Vagina (tissue), 2 donors: ENCODE data around the gene PLCB1. TPM values are rescaled to one million over a fixed set of nuclear protein-coding genes. Genes with fewer than 3 reads are reported as not detected.

ENCODE experiments used
- DNase-seq, 2 donors: peaks; one replicate each; pipeline ENCODE4 v3.0.0-alpha.2; 2017; ENCODE audit errors: extremely low spot score in 2 of 2
- H3K27ac ChIP-seq: fragments of 200-600 bp; sonication (generic); one replicate; pipeline ENCODE4 v1.5.1; 2019
- H3K27me3 ChIP-seq: fragments of 200-600 bp; sonication (generic); one replicate; pipeline ENCODE4 v1.5.1; 2019
- H3K36me3 ChIP-seq, 2 donors: fragments of 200-600 bp; sonication (generic); one replicate each; pipeline ENCODE4 v1.5.1; 2017 to 2019
- H3K4me1 ChIP-seq: fragments of 200-600 bp; sonication (generic); one replicate; pipeline ENCODE4 v1.5.1; 2019
- H3K4me3 ChIP-seq, 2 donors: fragments of 200-600 bp; sonication (generic); 1 replicate in 1 of 2; 2 replicates in 1 of 2; pipeline ENCODE4 v1.5.1; 2016 to 2019
- H3K9me3 ChIP-seq: fragments of 200-600 bp; sonication (generic); one replicate; pipeline ENCODE4 v1.5.1; 2019
- POLR2A ChIP-seq, 2 donors: fragments of 450-650 bp; IDR thresholded peaks; one replicate each; pipeline ENCODE4 v1.6.1; 2017; ENCODE audit warnings: antibody characterized with exemption in 2 of 2, mild to moderate bottlenecking in 2 of 2, moderate library complexity in 2 of 2
- POLR2AphosphoS5 ChIP-seq, 2 donors: sonication (generic); formaldehyde crosslinking; IDR thresholded peaks; one replicate each; pipeline ENCODE4 v1.9.0; 2017; ENCODE audit warnings: antibody characterized with exemption in 2 of 2, mild to moderate bottlenecking in 2 of 2, low read depth in 1 of 2; ENCODE audit not compliant: insufficient read depth in 1 of 2
- intact Hi-C: fragments of 100-400 bp; cut with DNase I; formaldehyde crosslinking; loops from one replicate; pipeline ENCODE4 v1.15.1; 2023
- total RNA-seq: library from RNA; depleted of rRNA; stranded (reverse); fragments of >200 nt; gene quantifications from one replicate; pipeline ENCODE4 v1.2.3, GENCODE V29; 2016
- TF ChIP-seq, protein P1 (sequence below), 3 experiments: fragments of 450-650 bp in 2 of 3; fragments of 200-600 bp in 1 of 3; sonication (generic) in 1 of 3; IDR thresholded peaks; one replicate each; pipeline ENCODE4 v1.5.1; 2017 to 2019; ENCODE audit warnings: antibody characterized with exemption in 3 of 3, mild to moderate bottlenecking in 2 of 3, moderate library complexity in 2 of 3

The PLCB1 gene
- total RNA-seq, 1 donor from 2014 or later, result 32.4 TPM

DNA sequence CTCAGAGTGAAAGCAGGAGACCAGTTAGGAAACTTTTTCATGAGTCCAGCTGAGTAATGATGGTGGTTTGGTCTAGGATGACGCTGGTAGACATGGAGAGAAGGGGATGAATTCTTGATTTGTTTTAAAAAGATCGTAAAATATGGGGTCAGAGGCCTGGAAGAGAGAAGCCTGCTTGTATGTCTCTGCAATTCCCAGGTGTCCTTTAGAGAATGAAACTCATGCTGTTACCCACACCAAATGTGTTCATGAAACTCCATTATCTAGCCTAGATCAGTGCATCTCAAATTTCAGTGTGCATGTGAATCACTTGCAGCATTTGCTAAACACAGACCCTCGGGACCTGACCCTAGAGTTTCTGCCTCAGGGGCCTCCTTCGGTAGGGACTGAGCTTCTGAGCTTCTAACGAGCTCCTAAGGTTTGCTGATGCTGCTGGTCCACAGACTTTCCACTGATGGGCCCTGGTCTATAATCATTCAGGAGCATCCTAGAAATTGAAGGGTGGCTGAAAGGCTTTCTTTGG is 634.9 kb downstream of the PLCB1 start:
- TF ChIP-seq, protein P1, sequence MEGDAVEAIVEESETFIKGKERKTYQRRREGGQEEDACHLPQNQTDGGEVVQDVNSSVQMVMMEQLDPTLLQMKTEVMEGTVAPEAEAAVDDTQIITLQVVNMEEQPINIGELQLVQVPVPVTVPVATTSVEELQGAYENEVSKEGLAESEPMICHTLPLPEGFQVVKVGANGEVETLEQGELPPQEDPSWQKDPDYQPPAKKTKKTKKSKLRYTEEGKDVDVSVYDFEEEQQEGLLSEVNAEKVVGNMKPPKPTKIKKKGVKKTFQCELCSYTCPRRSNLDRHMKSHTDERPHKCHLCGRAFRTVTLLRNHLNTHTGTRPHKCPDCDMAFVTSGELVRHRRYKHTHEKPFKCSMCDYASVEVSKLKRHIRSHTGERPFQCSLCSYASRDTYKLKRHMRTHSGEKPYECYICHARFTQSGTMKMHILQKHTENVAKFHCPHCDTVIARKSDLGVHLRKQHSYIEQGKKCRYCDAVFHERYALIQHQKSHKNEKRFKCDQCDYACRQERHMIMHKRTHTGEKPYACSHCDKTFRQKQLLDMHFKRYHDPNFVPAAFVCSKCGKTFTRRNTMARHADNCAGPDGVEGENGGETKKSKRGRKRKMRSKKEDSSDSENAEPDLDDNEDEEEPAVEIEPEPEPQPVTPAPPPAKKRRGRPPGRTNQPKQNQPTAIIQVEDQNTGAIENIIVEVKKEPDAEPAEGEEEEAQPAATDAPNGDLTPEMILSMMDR (IDR thresholded peaks at IDR 0.05), result no peak
- TF ChIP-seq POLR2A (IDR thresholded peaks at IDR 0.05), result no peak
- TF ChIP-seq POLR2AphosphoS5 (IDR thresholded peaks at IDR 0.05; ENCODE audit: insufficient read depth in 1 of 2, low read depth in 1 of 2), result no peak
- no peaks in the 10 kb centered on the region for H3K9me3 ChIP-seq
- H3K27ac ChIP-seq, result no peak overlapping the region
- intact Hi-C loops, result no loop called here
- H3K4me1 ChIP-seq, result no peaks in the 10 kb centered on the region
- no peak for DNase-seq
- no peaks in the 10 kb centered on the region for H3K36me3 ChIP-seq
- H3K4me3 ChIP-seq, result no peak overlapping the region
- H3K27me3 ChIP-seq, result no peaks in the 10 kb centered on the region

DNA sequence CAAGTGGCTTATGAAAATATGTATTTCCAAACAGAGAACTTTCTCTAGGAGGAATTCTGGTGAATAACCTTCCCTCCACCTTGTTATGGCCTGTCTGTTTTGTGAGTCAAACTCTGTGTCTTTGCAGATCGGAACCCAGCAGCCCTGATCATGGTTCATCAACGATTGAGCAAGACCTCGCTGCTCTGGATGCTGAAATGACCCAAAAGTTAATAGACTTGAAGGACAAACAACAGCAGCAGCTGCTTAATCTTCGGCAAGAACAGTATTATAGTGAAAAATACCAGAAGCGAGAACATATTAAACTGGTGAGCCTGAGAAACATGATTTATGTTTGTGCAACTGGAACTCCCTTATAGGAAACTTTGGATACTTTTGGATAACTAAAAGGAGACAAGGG is 642.3 kb downstream of the PLCB1 start:
- DNase-seq, result no peak
- Histone ChIP-seq H3K27me3 (no peaks in the 10 kb centered on the region), H3K4me3 (no peak overlapping the region), H3K9me3 (no peaks in the 10 kb centered on the region), H3K36me3 (no peaks in the 10 kb centered on the region), H3K27ac (no peak overlapping the region), H3K4me1 (no peaks in the 10 kb centered on the region)
- intact Hi-C loops, result no loop called here
- TF ChIP-seq POLR2A (IDR thresholded peaks at IDR 0.05), result no peak
- no peak for TF ChIP-seq POLR2AphosphoS5 (IDR thresholded peaks at IDR 0.05; ENCODE audit: insufficient read depth in 1 of 2, low read depth in 1 of 2)
- TF ChIP-seq, protein P1 (IDR thresholded peaks at IDR 0.05), result no peak

GRCh38 chr20:8777911-8778310 is 645.8 kb downstream of the PLCB1 start:
- H3K4me3 ChIP-seq, result no peak overlapping the region
- no peak overlapping the region for H3K27ac ChIP-seq
- H3K4me1 ChIP-seq, result no peaks in the 10 kb centered on the region
- H3K27me3 ChIP-seq, result no peaks in the 10 kb centered on the region
- intact Hi-C loops, result no loop called here
- DNase-seq, result no peak
- H3K36me3 ChIP-seq, result no peaks in the 10 kb centered on the region
- H3K9me3 ChIP-seq, result no peaks in the 10 kb centered on the region
- TF ChIP-seq, protein P1 (IDR thresholded peaks at IDR 0.05), result no peak
- TF ChIP-seq POLR2AphosphoS5 (IDR thresholded peaks at IDR 0.05; ENCODE audit: insufficient read depth in 1 of 2, low read depth in 1 of 2) (no peak), POLR2A (IDR thresholded peaks at IDR 0.05) (no peak)

GRCh38 chr20:8778387-8778786 is 646.3 kb downstream of the PLCB1 start:
- no peak for TF ChIP-seq POLR2AphosphoS5 (IDR thresholded peaks at IDR 0.05; ENCODE audit: insufficient read depth in 1 of 2, low read depth in 1 of 2)
- TF ChIP-seq, protein P1 (IDR thresholded peaks at IDR 0.05), result no peak
- no peak for TF ChIP-seq POLR2A (IDR thresholded peaks at IDR 0.05)
- no peaks in the 10 kb centered on the region for H3K9me3 ChIP-seq
- DNase-seq, result no peak
- H3K4me3 ChIP-seq, result no peak overlapping the region
- H3K36me3 ChIP-seq, result no peaks in the 10 kb centered on the region
- no peaks in the 10 kb centered on the region for H3K4me1 ChIP-seq
- H3K27me3 ChIP-seq, result no peaks in the 10 kb centered on the region
- no peak overlapping the region for H3K27ac ChIP-seq
- intact Hi-C loops, result no loop called here

DNA sequence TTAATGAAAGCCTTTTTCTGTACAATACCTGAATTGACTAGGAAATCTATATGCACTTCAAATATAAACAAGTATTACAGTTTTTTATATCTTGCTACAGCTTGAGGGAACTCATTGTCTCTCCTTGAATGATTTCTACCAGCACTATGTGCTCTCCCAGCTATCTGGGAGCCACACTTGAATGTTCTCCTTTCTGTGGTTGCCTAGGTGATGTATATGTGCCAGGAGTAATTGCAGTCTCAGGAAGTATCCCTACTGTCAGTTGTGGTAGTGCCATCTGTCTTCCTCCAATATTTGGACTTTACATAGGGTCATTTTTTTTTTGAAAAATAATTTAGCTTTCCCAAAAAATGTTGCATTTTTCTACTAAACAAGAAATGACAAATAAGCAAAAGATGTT is 648.8 kb downstream of the PLCB1 start:
- Histone ChIP-seq H3K9me3 (no peaks in the 10 kb centered on the region), H3K27ac (no peak overlapping the region), H3K4me1 (no peaks in the 10 kb centered on the region), H3K36me3 (no peaks in the 10 kb centered on the region), H3K27me3 (no peaks in the 10 kb centered on the region), H3K4me3 (no peak overlapping the region)
- intact Hi-C loops, result loop anchor here (10.0 kb wide), 2 partner anchors 584 to 614 kb away; no protein-coding TSS in a partner anchor
- TF ChIP-seq POLR2AphosphoS5 (IDR thresholded peaks at IDR 0.05; ENCODE audit: insufficient read depth in 1 of 2, low read depth in 1 of 2), result no peak
- TF ChIP-seq POLR2A (IDR thresholded peaks at IDR 0.05), result no peak
- TF ChIP-seq, protein P1 (IDR thresholded peaks at IDR 0.05), result no peak
- no peak for DNase-seq
